ENCODE data around the gene TRABD2B.

Gene TRABD2B

GRCh38 chr1:47713333-47713953, 283.7 kb downstream of the TRABD2B start:
- no peak for DNase-seq

GRCh38 chr1:47712596-47713299, 284.4 kb downstream of the TRABD2B start:
- no peak for DNase-seq

GRCh38 chr1:47711848-47712492, 285.2 kb downstream of the TRABD2B start:
- no peak for DNase-seq

- no peak for DNase-seq
Observed at GRCh38 chr1:47711184-47711847, 285.9 kb downstream of the TRABD2B start.

All from stimulated activated CD4-positive, alpha-beta T cell treated with anti-CD3 and anti-CD28 coated beads, Interleukin-12 subunit alpha, Interleukin-12 subunit beta, amount 100 ng/mL, for 4 hours (primary cell).